Activated naive CD8-positive, alpha-beta T cell treated with anti-CD3 and anti-CD28 coated beads for 36 hours (primary cell): Measurements from ENCODE around the gene DUS2. TPM values are rescaled to one million over a fixed set of nuclear protein-coding genes. Genes with fewer than 3 reads are reported as not detected.
"Not testable (repeated sequence)": the region's sequence is repeated elsewhere in the genome, so short reads cannot be mapped to it uniquely, and the experiment has no call there.

ENCODE experiments used
- DNase-seq: peaks from one replicate; pipeline ENCODE4 v3.0.0; 2021
- H3K27ac Mint-ChIP-seq: one replicate; pipeline ENCODE4 v1.8.0; 2022; ENCODE audit warnings: mild to moderate bottlenecking, moderate library complexity, mixed read lengths
- H3K27me3 Mint-ChIP-seq: one replicate; pipeline ENCODE4 v1.8.0; 2022; ENCODE audit warnings: mild to moderate bottlenecking, mixed read lengths
- H3K36me3 Mint-ChIP-seq: one replicate; pipeline ENCODE4 v1.8.0; 2021; ENCODE audit warnings: mild to moderate bottlenecking, mixed read lengths
- H3K4me1 Mint-ChIP-seq: one replicate; pipeline ENCODE4 v1.8.0; 2021; ENCODE audit warnings: mixed read lengths
- H3K4me3 Mint-ChIP-seq: one replicate; pipeline ENCODE4 v1.8.0; 2022; ENCODE audit warnings: mild to moderate bottlenecking, moderate library complexity, mixed read lengths
- H3K9me3 Mint-ChIP-seq: one replicate; pipeline ENCODE4 v1.8.0; 2022; ENCODE audit warnings: mixed read lengths
- total RNA-seq, 2 experiments: library from RNA; stranded (reverse); gene quantifications; one replicate each; pipeline ENCODE4 v1.2.3, GENCODE V29; 2021

Gene DUS2
- total RNA-seq, 2 experiments from 2014 or later = 34.6 to 39.1 TPM

GRCh38 chr16:68097895-68098294 is 74.8 kb downstream of the DUS2 start:
- H3K4me3 Mint-ChIP-seq = no peak overlapping the region
- no peaks in the 10 kb centered on the region for H3K27me3 Mint-ChIP-seq
- H3K27ac Mint-ChIP-seq = no peak overlapping the region
- H3K9me3 Mint-ChIP-seq = peaks cover 4% of the 10 kb centered on the region
- peaks cover 76% of the 10 kb centered on the region for H3K4me1 Mint-ChIP-seq
- DNase-seq = no peak
- H3K36me3 Mint-ChIP-seq = peaks cover 31% of the 10 kb centered on the region

DNA sequence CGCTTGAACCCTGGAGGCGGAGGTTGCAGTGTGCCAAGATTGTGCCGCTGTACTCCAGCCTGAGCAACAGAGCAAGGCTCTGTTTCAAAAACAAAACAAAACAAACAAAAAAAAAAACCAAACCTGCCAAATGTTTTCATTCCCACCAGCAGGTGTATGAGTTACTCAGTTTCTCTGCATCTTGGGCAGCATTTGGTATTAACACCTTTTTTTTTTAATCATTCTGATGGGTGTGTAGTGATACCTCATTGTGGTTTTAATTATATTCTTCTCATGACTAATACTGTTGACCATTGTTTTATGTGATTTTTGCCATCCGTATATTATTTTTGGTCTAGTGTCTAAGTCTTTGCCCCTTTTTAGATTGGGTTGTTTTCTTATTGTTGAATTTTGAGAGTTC is 77.4 kb downstream of the DUS2 start:
- H3K36me3 Mint-ChIP-seq = peaks cover 43% of the 10 kb centered on the region
- DNase-seq = no peak
- H3K27ac Mint-ChIP-seq = peak overlapping the region; percentile 63
- no peaks in the 10 kb centered on the region for H3K27me3 Mint-ChIP-seq
- peaks cover 64% of the 10 kb centered on the region for H3K4me1 Mint-ChIP-seq
- H3K4me3 Mint-ChIP-seq = no peak overlapping the region
- H3K9me3 Mint-ChIP-seq = peaks cover 12% of the 10 kb centered on the region

- no peak for DNase-seq
- peaks cover 51% of the 10 kb centered on the region for H3K4me1 Mint-ChIP-seq
- peaks cover 65% of the 10 kb centered on the region for H3K36me3 Mint-ChIP-seq
- peak overlapping the region; percentile 7 for H3K27ac Mint-ChIP-seq
- H3K27me3 Mint-ChIP-seq = no peaks in the 10 kb centered on the region
- peaks cover 38% of the 10 kb centered on the region for H3K9me3 Mint-ChIP-seq
- no peak overlapping the region for H3K4me3 Mint-ChIP-seq
Measured at GRCh38 chr16:68105611-68106010, 82.5 kb downstream of the DUS2 start.

GRCh38 chr16:68107230-68107928 is 84.3 kb downstream of the DUS2 start:
- H3K4me3 Mint-ChIP-seq, DNase-seq, H3K27ac Mint-ChIP-seq, H3K27me3 Mint-ChIP-seq: not testable (repeated sequence)
- H3K4me1 Mint-ChIP-seq = peaks cover 51% of the 10 kb centered on the region
- peaks cover 71% of the 10 kb centered on the region for H3K36me3 Mint-ChIP-seq
- peaks cover 48% of the 10 kb centered on the region for H3K9me3 Mint-ChIP-seq

DNA sequence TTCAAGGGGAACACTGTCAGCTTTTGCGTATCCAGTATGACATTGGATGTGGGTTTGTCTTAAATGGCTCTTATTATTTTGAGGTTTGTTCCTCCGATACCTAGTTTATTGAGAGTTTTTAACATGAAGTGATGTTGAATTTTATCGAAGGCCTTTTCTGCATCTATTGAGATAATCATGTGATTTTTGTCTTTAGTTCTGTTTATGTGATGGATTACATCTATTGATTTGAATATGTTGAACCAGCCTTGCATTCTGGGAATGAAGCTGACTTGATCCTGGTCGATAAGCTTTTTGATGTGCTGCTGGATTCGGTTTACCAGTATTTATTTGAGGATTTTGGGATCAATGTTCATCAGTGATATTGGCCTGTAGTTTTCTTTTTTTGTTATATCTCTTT is 86.1 kb downstream of the DUS2 start:
- Mint-ChIP-seq H3K36me3 (peaks cover 68% of the 10 kb centered on the region), H3K9me3 (peaks cover 50% of the 10 kb centered on the region), H3K4me1 (peaks cover 53% of the 10 kb centered on the region)
- H3K27me3 Mint-ChIP-seq, DNase-seq, H3K27ac Mint-ChIP-seq, H3K4me3 Mint-ChIP-seq: not testable (repeated sequence)

DNA sequence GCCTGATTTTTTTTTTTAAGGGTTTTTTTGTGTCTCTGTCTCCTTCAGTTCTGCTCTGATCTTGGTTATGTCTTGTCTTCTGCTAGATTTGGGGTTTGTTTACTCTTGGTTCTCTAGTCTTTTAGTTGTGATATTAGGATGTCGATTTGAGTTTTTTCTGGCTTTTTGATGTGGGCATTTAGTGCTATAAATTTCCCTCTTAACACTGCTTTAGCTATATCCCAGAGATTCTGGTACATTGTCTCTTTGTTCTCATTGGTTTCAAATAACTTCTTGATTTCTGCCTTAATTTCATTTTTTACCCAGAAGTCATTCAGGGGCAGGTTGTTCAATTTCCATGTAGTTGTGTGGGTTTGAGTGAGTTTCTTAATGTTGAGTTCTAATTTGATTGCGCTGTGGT is 87.5 kb downstream of the DUS2 start:
- H3K27ac Mint-ChIP-seq, H3K4me3 Mint-ChIP-seq, H3K27me3 Mint-ChIP-seq, DNase-seq: not testable (repeated sequence)
- Mint-ChIP-seq H3K9me3 (peaks cover 41% of the 10 kb centered on the region), H3K36me3 (peaks cover 55% of the 10 kb centered on the region), H3K4me1 (peaks cover 60% of the 10 kb centered on the region)

DNA sequence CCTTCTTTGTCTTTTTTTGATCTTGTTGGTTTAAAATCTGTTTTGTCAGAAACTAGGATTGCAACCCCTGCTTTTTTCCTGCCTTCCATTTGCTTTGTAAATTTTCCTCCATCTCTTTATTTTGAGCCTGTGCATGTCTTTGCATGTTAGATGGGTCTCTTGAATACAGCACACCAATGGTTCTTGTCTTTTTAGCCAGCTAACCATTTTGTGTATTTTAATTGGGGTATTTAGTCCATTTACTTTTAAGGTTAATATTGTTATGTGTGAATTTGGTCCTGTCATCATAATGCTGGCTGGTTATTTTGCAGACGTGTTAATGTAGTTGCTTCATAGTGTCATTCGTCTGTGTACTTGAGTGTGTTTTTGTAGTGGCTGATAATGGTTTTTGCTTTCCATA is 88.3 kb downstream of the DUS2 start:
- Mint-ChIP-seq H3K27ac (no peak overlapping the region), H3K36me3 (peaks cover 51% of the 10 kb centered on the region), H3K4me1 (peaks cover 64% of the 10 kb centered on the region), H3K4me3 (no peak overlapping the region), H3K9me3 (peaks cover 39% of the 10 kb centered on the region), H3K27me3 (no peaks in the 10 kb centered on the region)
- no peak for DNase-seq

GRCh38 chr16:68113059-68113761 is 90.1 kb downstream of the DUS2 start:
- peaks cover 70% of the 10 kb centered on the region for H3K4me1 Mint-ChIP-seq
- no peaks in the 10 kb centered on the region for H3K27me3 Mint-ChIP-seq
- no peak overlapping the region for H3K4me3 Mint-ChIP-seq
- H3K27ac Mint-ChIP-seq = peak overlapping the region; percentile 12
- DNase-seq = no peak
- peaks cover 33% of the 10 kb centered on the region for H3K9me3 Mint-ChIP-seq
- H3K36me3 Mint-ChIP-seq = peaks cover 45% of the 10 kb centered on the region

- Mint-ChIP-seq H3K4me1 (peaks cover 72% of the 10 kb centered on the region), H3K27me3 (no peaks in the 10 kb centered on the region), H3K4me3 (no peak overlapping the region), H3K36me3 (peaks cover 39% of the 10 kb centered on the region), H3K27ac (no peak overlapping the region), H3K9me3 (peaks cover 29% of the 10 kb centered on the region)
- no peak for DNase-seq
Measured at GRCh38 chr16:68113765-68114240, 90.7 kb downstream of the DUS2 start.

GRCh38 chr16:68114939-68115338 is 91.9 kb downstream of the DUS2 start:
- H3K4me1 Mint-ChIP-seq = peaks cover 78% of the 10 kb centered on the region
- H3K27ac Mint-ChIP-seq, H3K4me3 Mint-ChIP-seq, H3K27me3 Mint-ChIP-seq, DNase-seq: not testable (repeated sequence)
- peaks cover 28% of the 10 kb centered on the region for H3K36me3 Mint-ChIP-seq
- peaks cover 17% of the 10 kb centered on the region for H3K9me3 Mint-ChIP-seq

DNA sequence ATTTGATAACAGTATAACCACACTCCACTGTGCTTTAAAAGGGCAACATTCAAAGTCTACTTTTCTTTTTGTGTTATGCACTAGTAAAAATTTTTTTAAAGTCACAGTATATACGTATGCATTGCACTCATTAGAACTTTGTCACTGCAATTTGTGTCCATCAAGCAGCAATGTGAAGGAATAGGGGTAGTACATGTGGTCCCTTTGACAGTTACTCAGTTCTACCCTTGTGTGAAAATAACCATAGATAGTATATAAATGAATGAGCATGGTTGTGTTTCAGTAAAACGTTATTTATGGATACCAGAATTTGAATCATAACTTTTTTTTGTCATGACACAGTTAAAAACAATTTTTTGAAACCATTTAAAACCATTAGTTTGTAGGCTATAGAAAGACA is 92.8 kb downstream of the DUS2 start:
- H3K27ac Mint-ChIP-seq = no peak overlapping the region
- no peak for DNase-seq
- no peaks in the 10 kb centered on the region for H3K27me3 Mint-ChIP-seq
- H3K4me1 Mint-ChIP-seq = peaks cover 83% of the 10 kb centered on the region
- peaks cover 22% of the 10 kb centered on the region for H3K36me3 Mint-ChIP-seq
- H3K4me3 Mint-ChIP-seq = no peak overlapping the region
- H3K9me3 Mint-ChIP-seq = peaks cover 13% of the 10 kb centered on the region

GRCh38 chr16:68116256-68116867 is 93.3 kb downstream of the DUS2 start:
- no peak for DNase-seq
- H3K4me1 Mint-ChIP-seq = peaks cover 81% of the 10 kb centered on the region
- peaks cover 9% of the 10 kb centered on the region for H3K9me3 Mint-ChIP-seq
- no peak overlapping the region for H3K4me3 Mint-ChIP-seq
- H3K27me3 Mint-ChIP-seq = no peaks in the 10 kb centered on the region
- H3K36me3 Mint-ChIP-seq = peaks cover 17% of the 10 kb centered on the region
- H3K27ac Mint-ChIP-seq = no peak overlapping the region

- Mint-ChIP-seq H3K27ac (peak overlapping the region; percentile 52), H3K9me3 (peaks cover under 1% of the 10 kb centered on the region), H3K4me3 (no peak overlapping the region), H3K36me3 (peaks cover 17% of the 10 kb centered on the region), H3K27me3 (no peaks in the 10 kb centered on the region), H3K4me1 (peaks cover 86% of the 10 kb centered on the region)
- no peak for DNase-seq
Measured at GRCh38 chr16:68117884-68118283, 94.8 kb downstream of the DUS2 start.

DNA sequence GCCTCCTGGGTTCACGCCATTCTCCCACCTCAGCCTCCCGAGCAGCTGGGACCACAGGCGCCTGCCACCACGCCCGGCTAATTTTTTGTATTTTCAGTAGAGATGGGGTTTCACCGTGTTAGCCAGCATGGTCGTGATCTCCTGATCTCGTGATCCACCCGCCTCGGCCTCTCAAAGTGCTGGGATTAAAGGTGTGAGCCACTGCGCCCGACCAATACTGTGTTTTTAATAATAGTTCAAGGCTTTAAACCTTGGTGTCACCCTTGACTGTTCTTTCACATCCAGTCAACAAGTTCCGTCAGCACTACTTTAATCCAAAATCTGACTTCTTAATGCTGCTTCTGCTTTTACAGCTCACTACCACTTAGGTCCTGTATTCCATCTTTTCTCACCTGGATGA is 95.9 kb downstream of the DUS2 start:
- H3K27me3 Mint-ChIP-seq, H3K4me3 Mint-ChIP-seq, H3K9me3 Mint-ChIP-seq, DNase-seq: not testable (repeated sequence)
- peak overlapping the region; percentile 25 for H3K27ac Mint-ChIP-seq
- H3K36me3 Mint-ChIP-seq = peaks cover 12% of the 10 kb centered on the region
- peaks cover 78% of the 10 kb centered on the region for H3K4me1 Mint-ChIP-seq

DNA sequence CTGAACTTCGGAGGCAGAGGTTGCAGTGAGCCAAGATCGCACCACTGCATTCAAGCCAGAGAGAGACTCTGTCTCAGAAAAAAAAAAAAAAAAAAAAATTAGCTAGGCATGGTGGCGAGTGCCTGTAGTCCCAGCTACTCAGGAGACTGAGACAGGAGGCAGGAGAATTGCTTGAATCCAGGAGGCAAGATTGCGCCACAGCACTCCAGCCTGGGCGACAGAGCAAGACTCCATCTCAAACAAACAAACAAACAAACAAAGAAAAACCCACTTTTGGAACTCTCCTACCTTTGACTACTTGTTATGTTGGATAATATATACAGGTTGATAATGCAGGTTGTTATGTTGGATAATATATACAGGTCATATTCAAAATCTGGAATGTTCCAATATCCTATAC is 97.4 kb downstream of the DUS2 start:
- not testable (repeated sequence) for H3K4me3 Mint-ChIP-seq, DNase-seq, H3K9me3 Mint-ChIP-seq, H3K27me3 Mint-ChIP-seq
- Mint-ChIP-seq H3K27ac (peak overlapping the region; percentile 71), H3K4me1 (peaks cover 67% of the 10 kb centered on the region), H3K36me3 (peaks cover 15% of the 10 kb centered on the region)
